HEK293 (cell line): Measurements from ENCODE around the gene ASIC4.
A peak's percentile ranks its signal among the peaks of the same experiment; 100 is the strongest.

Experiments
- CTCF ChIA-PET: fragments of 350-600 bp; formaldehyde crosslinking; extraction: SDS; loops from one replicate; lab custom pipeline; 2021; ENCODE audit warnings: antibody characterized with exemption; lab: Yijun Ruan, JAX
- POLR2A ChIA-PET: fragments of 300-600 bp; formaldehyde crosslinking; extraction: SDS; loops from one replicate; lab custom pipeline; 2020; ENCODE audit warnings: antibody characterized with exemption, inconsistent platforms; lab: Yijun Ruan, JAX
- H3K27ac ChIP-seq: fragments of 200-500 bp; sonication (Bioruptor generic); 2 replicates; pipeline ENCODE4 v1.5.1; 2014; ENCODE audit warnings: low read depth, low read length, control low read depth, inconsistent platforms; ENCODE audit errors: extremely low read depth
- H3K36me3 ChIP-seq, 2 experiments: fragments of 200-500 bp in 1 of 2; sonication (Bioruptor generic) in 1 of 2; 1 replicate in 1 of 2; 2 replicates in 1 of 2; pipeline ENCODE4 v1.5.1; 2014 to 2017; ENCODE audit warnings: inconsistent platforms in 2 of 2, low read length in 2 of 2; ENCODE audit not compliant: control insufficient read depth in 2 of 2, insufficient read depth in 1 of 2
- H3K4me1 ChIP-seq: fragments of 200-500 bp; sonication (Bioruptor generic); 2 replicates; pipeline ENCODE4 v1.5.1; 2014; ENCODE audit warnings: mild to moderate bottlenecking, low read length, inconsistent platforms; ENCODE audit not compliant: control insufficient read depth, insufficient read depth
- H3K4me3 ChIP-seq: 2 replicates; pipeline ENCODE4 v1.5.1; 2011; ENCODE audit warnings: low read depth, mild to moderate bottlenecking, control low read depth, low read length, moderate library complexity
- H3K9me3 ChIP-seq: fragments of 200-500 bp; sonication (Bioruptor generic); 2 replicates; pipeline ENCODE4 v1.5.1; 2014; ENCODE audit warnings: low read depth, low read length, inconsistent platforms; ENCODE audit not compliant: control insufficient read depth, insufficient read depth
- ZBTB8A ChIP-seq: fragments of 450-650 bp; formaldehyde crosslinking; IDR thresholded peaks from 2 replicates; pipeline ENCODE4 v1.5.1; 2016; ENCODE audit warnings: missing biosample characterization, missing genetic modification characterization
- ZNF391 ChIP-seq: fragments of 450-650 bp; formaldehyde crosslinking; IDR thresholded peaks from 2 replicates; pipeline ENCODE4 v1.5.1; 2016; ENCODE audit warnings: low read depth, missing biosample characterization, missing genetic modification characterization, borderline replicate concordance
- ZNF654 ChIP-seq: fragments of 450-650 bp; formaldehyde crosslinking; IDR thresholded peaks from 2 replicates; pipeline ENCODE4 v1.5.1; 2016; ENCODE audit warnings: low read depth, missing biosample characterization, missing genetic modification characterization
- ZNF792 ChIP-seq: fragments of 450-650 bp; formaldehyde crosslinking; IDR thresholded peaks from 2 replicates; pipeline ENCODE4 v1.5.1; 2016; ENCODE audit warnings: missing biosample characterization, missing genetic modification characterization
- TF ChIP-seq, protein P1 (sequence below): fragments of 450-650 bp; formaldehyde crosslinking; IDR thresholded peaks from 2 replicates; pipeline ENCODE4 v1.5.1; 2017; ENCODE audit warnings: missing biosample characterization, missing genetic modification characterization
- TF ChIP-seq, protein P2 (sequence below): fragments of 450-650 bp; formaldehyde crosslinking; IDR thresholded peaks from 2 replicates; pipeline ENCODE4 v1.5.1; 2017; ENCODE audit warnings: missing biosample characterization, mild to moderate bottlenecking, missing genetic modification characterization, moderate library complexity
- TF ChIP-seq, protein P3 (sequence below): fragments of 450-650 bp; formaldehyde crosslinking; IDR thresholded peaks from 2 replicates; pipeline ENCODE4 v1.5.1; 2017; ENCODE audit warnings: missing biosample characterization, missing genetic modification characterization
- TF ChIP-seq, protein P4 (sequence below): fragments of 450-650 bp; formaldehyde crosslinking; IDR thresholded peaks from 2 replicates; pipeline ENCODE4 v1.5.1; 2016; ENCODE audit warnings: missing biosample characterization, missing genetic modification characterization
- TF ChIP-seq, protein P5 (sequence below): fragments of 450-650 bp; formaldehyde crosslinking; IDR thresholded peaks from 2 replicates; pipeline ENCODE4 v1.5.1; 2016; ENCODE audit warnings: missing biosample characterization, missing genetic modification characterization

The ASIC4 gene

DNA sequence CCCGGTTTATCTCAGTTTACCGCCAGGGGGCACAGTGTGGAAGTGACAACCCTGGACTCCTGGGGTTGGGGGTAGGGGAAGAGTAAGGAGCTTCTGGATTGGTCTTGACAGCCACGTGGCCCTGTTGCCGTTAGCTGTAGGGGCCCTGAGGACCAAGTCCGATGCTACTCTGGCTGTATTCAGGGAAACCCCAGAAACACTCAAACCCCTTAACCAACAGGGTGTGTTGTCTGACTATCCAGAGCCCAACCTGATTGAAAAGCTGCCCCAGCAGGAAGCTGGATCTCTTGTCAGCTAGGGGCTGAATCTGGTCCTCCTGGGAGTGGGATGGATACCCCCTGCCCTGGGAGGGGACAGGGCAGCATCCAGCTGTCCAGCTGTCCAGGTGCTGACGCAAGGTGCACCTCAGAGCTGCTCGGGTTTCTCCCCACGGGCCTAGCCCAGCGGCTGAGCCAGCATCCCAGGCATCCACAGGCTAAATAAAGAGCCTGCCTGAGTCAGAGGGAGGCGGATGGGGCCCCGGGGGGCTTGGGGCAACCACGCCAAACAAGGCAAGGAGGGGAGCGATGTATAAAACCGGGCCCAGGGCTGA is 18.7 kb upstream of the ASIC4 start:
- Histone ChIP-seq H3K9me3 (no peaks in the 10 kb centered on the region), H3K27ac (no peak overlapping the region), H3K4me3 (no peak overlapping the region), H3K4me1 (peaks cover 8% of the 10 kb centered on the region; the same call in 1 of the 2 replicates), H3K36me3 (no peaks in the 10 kb centered on the region)
- ChIA-PET POLR2A (interaction anchor here (0.6 to 1.5 kb wide), 3 partner anchors 10 to 46 kb away, joined by 3 to 7 read pairs (median 6); no protein-coding TSS in a partner anchor), CTCF (interaction anchor here (0.6 to 11.4 kb wide), 31 partner anchors 9 to 1314 kb away, joined by 3 to 252 read pairs (median 4); partner anchors contain the start of genes ASIC4 and DNPEP)
- TF ChIP-seq, protein P1, sequence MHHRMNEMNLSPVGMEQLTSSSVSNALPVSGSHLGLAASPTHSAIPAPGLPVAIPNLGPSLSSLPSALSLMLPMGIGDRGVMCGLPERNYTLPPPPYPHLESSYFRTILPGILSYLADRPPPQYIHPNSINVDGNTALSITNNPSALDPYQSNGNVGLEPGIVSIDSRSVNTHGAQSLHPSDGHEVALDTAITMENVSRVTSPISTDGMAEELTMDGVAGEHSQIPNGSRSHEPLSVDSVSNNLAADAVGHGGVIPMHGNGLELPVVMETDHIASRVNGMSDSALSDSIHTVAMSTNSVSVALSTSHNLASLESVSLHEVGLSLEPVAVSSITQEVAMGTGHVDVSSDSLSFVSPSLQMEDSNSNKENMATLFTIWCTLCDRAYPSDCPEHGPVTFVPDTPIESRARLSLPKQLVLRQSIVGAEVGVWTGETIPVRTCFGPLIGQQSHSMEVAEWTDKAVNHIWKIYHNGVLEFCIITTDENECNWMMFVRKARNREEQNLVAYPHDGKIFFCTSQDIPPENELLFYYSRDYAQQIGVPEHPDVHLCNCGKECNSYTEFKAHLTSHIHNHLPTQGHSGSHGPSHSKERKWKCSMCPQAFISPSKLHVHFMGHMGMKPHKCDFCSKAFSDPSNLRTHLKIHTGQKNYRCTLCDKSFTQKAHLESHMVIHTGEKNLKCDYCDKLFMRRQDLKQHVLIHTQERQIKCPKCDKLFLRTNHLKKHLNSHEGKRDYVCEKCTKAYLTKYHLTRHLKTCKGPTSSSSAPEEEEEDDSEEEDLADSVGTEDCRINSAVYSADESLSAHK (tag by site-specific recombination): peak; percentile 50; the same call in 1 of the 2 replicates
- TF ChIP-seq, protein P2, sequence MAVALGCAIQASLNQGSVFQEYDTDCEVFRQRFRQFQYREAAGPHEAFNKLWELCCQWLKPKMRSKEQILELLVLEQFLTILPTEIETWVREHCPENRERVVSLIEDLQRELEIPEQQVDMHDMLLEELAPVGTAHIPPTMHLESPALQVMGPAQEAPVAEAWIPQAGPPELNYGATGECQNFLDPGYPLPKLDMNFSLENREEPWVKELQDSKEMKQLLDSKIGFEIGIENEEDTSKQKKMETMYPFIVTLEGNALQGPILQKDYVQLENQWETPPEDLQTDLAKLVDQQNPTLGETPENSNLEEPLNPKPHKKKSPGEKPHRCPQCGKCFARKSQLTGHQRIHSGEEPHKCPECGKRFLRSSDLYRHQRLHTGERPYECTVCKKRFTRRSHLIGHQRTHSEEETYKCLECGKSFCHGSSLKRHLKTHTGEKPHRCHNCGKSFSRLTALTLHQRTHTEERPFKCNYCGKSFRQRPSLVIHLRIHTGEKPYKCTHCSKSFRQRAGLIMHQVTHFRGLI (tag by site-specific recombination): peak; percentile 29; the same call in 1 of the 2 replicates
- TF ChIP-seq ZNF792 (no peak), ZNF654 (tag by site-specific recombination) (0 out of 2 replicates have a peak, but pooled peaks have one; percentile 12)
- TF ChIP-seq, protein P3, sequence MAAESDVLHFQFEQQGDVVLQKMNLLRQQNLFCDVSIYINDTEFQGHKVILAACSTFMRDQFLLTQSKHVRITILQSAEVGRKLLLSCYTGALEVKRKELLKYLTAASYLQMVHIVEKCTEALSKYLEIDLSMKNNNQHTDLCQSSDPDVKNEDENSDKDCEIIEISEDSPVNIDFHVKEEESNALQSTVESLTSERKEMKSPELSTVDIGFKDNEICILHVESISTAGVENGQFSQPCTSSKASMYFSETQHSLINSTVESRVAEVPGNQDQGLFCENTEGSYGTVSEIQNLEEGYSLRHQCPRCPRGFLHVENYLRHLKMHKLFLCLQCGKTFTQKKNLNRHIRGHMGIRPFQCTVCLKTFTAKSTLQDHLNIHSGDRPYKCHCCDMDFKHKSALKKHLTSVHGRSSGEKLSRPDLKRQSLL: no peak
- TF ChIP-seq, protein P4, sequence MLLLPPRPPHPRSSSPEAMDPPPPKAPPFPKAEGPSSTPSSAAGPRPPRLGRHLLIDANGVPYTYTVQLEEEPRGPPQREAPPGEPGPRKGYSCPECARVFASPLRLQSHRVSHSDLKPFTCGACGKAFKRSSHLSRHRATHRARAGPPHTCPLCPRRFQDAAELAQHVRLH (tag by site-specific recombination): peak; percentile 71
- TF ChIP-seq, protein P5, sequence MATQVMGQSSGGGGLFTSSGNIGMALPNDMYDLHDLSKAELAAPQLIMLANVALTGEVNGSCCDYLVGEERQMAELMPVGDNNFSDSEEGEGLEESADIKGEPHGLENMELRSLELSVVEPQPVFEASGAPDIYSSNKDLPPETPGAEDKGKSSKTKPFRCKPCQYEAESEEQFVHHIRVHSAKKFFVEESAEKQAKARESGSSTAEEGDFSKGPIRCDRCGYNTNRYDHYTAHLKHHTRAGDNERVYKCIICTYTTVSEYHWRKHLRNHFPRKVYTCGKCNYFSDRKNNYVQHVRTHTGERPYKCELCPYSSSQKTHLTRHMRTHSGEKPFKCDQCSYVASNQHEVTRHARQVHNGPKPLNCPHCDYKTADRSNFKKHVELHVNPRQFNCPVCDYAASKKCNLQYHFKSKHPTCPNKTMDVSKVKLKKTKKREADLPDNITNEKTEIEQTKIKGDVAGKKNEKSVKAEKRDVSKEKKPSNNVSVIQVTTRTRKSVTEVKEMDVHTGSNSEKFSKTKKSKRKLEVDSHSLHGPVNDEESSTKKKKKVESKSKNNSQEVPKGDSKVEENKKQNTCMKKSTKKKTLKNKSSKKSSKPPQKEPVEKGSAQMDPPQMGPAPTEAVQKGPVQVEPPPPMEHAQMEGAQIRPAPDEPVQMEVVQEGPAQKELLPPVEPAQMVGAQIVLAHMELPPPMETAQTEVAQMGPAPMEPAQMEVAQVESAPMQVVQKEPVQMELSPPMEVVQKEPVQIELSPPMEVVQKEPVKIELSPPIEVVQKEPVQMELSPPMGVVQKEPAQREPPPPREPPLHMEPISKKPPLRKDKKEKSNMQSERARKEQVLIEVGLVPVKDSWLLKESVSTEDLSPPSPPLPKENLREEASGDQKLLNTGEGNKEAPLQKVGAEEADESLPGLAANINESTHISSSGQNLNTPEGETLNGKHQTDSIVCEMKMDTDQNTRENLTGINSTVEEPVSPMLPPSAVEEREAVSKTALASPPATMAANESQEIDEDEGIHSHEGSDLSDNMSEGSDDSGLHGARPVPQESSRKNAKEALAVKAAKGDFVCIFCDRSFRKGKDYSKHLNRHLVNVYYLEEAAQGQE (tag by site-specific recombination): peak; percentile 72; the same call in 1 of the 2 replicates
- TF ChIP-seq, all 188 proteins: peak for 5

DNA sequence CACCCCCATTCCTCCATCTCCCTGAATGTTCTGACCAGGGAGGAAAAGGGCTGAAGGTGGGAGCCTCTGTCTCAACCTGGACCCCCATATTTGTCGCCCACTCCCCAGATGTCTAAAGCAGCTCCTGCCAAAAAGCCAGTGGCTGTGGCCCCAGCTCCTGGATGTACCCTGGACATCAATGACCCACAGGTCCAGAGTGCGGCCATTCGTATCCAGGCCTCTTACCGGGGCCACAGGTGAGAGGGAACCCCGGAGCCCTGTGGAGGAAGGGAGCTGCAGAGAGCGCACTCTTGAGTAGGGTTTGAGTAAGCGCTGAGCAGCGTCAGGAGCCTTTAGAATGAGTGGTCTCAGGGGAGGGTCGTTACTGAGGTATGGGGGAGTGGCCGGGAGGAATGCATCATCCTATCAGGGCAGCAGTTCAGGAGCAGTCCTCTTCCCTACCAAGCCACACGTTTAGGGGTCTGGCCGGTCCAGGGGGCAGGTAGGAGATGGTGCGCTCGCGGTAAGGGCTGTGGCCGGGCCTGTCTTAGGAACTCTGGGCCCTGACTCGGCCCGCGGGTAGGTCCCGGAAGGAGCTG is 17.9 kb upstream of the ASIC4 start:
- TF ChIP-seq ZBTB8A (tag by site-specific recombination) (no peak), ZNF391 (tag by site-specific recombination) (no peak)
- Histone ChIP-seq H3K4me1 (peaks cover 8% of the 10 kb centered on the region; the same call in 1 of the 2 replicates), H3K36me3 (no peaks in the 10 kb centered on the region), H3K4me3 (no peak overlapping the region), H3K27ac (no peak overlapping the region), H3K9me3 (no peaks in the 10 kb centered on the region)
- ChIA-PET POLR2A (interaction anchor here (1.5 kb wide), 1 partner anchor 14 kb away, joined by 7 read pairs; no protein-coding TSS in a partner anchor), CTCF (interaction anchor here (0.8 to 11.4 kb wide), 17 partner anchors 10 to 193 kb away, joined by 3 to 252 read pairs (median 6); partner anchors contain the start of genes ASIC4 and DNPEP)
